NCI-H69 (cell line): ENCODE results near the gene CHRM3.
A peak's percentile ranks its signal among the peaks of the same experiment; 100 is the strongest.
"Not testable (repeated sequence)": the region's sequence is repeated elsewhere in the genome, so short reads cannot be mapped to it uniquely, and the experiment has no call there.

ENCODE experiments used
- DNase-seq: peaks from one replicate; lab custom pipeline; 2025; lab: John Stamatoyannopoulos, UW

Gene CHRM3

DNA sequence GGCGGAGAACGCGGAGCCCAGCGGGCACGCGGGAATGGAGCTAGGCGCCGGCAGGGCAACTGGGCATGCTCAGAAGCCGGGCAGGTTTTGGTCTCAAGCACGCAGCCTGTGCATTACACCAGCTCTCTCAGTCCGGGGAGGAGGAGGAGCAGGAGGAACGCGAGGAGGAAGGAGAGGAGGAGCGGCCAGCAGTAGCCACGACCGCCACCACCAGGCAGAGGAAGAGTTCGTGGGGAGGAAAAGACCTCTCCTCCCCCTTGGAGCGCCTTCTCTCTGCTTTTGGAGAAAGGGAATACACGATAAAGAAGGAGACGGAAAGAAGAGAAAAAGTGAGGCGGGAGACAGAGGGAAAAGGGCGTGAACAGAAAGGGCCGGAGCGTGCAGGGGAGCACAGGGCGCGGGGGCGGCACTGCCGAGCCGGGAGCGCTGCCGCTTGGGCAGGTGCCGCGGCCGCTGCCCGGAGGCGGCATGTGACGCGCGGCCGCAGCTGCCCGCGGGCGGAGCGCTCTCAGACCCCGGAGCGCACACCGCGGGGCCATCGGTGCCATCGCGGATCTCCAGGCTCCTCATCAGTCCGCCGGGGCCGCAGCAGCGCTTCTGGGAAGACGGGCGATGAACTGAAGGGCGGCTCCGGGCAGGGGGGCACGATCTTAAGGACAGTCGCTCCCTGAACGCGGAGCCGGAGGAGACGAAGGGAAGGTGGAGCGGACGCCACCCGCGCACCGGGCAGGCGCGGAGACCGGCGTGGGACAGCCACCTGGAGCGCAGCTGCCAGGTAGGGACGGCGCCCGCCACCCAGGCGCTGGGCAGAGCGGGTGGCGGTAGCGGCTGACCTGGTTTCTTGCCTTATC lies at the start of gene CHRM3:
Gene CHRM3, plus strand, starts transcription at position 116 of the 851 bp plus-strand sequence. CDS start 520,884 bp downstream, outside the sequence.
- peak; percentile 72 for DNase-seq

GRCh38 chr1:239337799-239338430 lies 48.5 kb upstream of the CHRM3 start:
- DNase-seq: no peak

DNA sequence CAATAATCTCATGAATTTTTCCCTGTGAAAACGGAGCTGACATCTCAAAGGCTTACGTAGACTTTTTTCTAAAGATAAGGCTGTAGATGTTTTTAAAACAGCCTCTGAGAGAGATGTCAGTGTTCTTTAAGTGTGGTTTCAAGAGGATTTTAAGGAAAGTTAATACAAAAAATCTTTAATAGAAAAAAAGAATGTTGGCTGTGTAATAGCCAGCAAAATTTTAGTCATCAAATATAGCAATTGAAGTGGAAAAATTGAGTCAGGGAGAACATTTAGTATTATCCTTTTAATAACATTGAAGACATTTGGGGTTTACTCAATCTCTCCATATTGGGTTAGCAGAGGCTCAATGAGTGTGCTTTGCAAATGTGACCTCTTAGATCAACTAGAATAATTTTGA lies 38.6 kb upstream of the CHRM3 start:
- DNase-seq: no peak

GRCh38 chr1:239348635-239349353 lies 37.6 kb upstream of the CHRM3 start:
- no peak for DNase-seq

DNA sequence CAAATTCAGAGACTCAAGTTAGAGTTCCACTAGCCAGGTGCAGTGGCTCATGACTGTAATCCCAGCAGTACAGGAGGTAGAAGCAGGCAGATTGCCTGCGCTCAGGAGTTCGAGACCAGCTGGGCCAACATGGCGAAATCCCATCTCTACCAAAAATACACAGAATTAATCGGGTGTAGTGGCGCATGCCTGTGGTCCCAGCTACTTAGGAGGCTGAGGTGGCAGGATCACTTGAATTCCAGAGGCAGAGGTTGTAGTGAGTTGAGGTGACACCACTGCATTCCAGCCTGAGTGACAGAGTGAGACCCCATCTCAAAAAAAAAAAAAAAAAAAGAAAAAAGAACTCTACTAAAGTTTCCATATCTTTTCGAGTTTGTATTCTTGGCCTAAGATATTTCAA lies 36.7 kb upstream of the CHRM3 start:
- DNase-seq: no peak

DNA sequence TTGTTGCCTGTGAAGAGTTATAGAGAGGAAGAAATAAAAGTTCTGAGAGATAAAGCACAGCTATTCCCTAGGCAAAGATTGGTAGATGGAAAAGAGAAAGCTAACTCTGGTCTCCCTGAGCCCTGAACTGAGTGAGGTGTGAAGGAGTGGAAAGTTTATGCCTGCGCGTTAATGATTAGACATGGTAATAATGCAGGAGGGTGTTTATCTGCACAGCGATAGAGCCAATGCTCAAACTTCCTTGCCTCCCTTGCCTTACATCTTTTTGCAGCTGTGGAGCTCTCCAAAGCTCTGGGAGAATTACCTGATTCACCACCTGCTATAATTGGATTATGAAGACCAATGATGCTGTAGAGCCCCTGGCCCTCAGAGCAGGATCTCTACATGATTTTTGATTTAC lies 32.8 kb upstream of the CHRM3 start:
- no peak for DNase-seq

GRCh38 chr1:239354231-239354630 lies 32.1 kb upstream of the CHRM3 start:
- no peak for DNase-seq

DNA sequence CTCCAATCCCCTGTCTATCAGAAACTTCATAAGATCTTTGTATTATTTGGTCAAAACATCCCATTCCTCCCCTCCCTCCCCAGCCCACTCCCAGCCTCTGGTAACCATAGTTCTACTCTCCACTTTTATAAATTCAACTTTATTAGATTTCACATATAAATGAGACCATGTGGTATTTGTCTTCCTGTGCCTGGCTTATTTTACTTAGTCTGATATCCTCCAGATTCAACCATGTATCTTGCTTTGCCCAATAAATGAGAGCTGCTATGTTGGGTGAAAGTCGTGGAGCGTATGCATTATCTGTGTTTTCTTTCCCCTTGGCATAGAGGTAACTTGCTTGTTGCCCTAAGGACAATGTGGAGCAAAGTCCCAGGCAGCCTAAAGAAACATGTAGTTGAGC lies 28.5 kb upstream of the CHRM3 start:
- no peak for DNase-seq

DNA sequence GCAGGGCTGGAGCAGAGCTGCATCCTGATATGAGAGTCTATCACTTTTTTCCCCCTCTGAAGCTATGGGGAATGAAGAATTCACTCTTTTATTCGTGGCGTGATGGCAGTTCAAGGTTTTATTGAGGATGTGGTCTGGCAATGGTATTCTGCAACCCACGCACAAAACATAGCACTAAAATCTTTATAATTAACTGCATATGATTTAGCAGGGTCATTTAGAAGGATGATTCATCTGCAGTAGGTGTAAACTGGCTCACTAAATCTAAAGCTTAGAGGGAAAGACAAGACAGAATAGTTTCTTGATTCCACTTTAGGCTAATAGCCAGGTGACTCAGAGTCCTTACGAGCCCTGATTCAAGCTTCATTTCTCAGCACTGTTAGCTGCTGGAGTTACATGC lies 25.0 kb upstream of the CHRM3 start:
- DNase-seq: no peak

DNA sequence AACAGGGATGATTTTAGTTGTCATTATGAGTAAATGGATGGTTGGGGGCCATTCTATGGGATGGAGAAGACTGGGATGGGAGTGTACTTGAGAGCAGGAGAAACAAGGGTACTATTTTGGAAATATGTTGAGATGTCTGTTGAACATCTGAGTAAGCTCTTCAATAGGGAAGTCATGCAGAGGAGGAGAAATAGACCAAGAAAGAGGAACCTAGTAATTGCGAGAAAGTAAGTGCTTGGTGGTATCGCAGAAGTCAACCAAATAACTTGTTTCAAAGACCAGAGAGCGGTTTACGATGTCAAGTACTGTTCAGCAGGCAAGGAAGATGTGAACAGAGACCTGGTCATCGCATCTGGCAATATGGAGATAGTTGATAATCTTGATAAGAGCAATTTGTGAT lies 22.4 kb upstream of the CHRM3 start:
- no peak for DNase-seq

GRCh38 chr1:239367196-239367810 lies 19.1 kb upstream of the CHRM3 start:
- no peak for DNase-seq

- no peak for DNase-seq
Observed at GRCh38 chr1:239368436-239369109, 17.8 kb upstream of the CHRM3 start.

DNA sequence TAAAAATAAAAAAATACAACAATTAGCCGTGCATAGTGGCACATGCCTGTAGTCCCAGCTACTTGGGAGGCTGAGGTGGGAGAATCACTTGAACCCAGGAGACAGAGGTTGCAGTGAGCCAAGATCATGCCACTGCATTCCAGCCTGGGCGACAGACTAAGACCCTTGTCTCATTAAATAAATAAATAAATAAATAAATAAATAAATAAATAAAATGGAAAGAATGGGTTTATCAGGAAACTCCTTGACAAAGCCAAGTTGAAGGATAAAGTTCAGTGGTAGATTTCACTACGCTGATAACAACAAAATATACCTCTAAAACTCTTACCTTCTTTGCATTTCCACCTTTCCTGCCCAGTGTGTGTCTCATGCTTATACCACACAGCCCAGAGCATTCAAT lies 15.5 kb upstream of the CHRM3 start:
- DNase-seq: not testable (repeated sequence)

GRCh38 chr1:239382666-239383065 lies 3.7 kb upstream of the CHRM3 start:
- no peak for DNase-seq

GRCh38 chr1:239383714-239384113 lies 2.7 kb upstream of the CHRM3 start:
- DNase-seq: no peak

GRCh38 chr1:239387304-239388158 lies 1.2 kb downstream of the CHRM3 start:
- peak; percentile 23 for DNase-seq

- DNase-seq: no peak
Observed at GRCh38 chr1:239388159-239388485, 1.8 kb downstream of the CHRM3 start.

- DNase-seq: no peak
Observed at GRCh38 chr1:239388578-239388977, 2.2 kb downstream of the CHRM3 start.

DNA sequence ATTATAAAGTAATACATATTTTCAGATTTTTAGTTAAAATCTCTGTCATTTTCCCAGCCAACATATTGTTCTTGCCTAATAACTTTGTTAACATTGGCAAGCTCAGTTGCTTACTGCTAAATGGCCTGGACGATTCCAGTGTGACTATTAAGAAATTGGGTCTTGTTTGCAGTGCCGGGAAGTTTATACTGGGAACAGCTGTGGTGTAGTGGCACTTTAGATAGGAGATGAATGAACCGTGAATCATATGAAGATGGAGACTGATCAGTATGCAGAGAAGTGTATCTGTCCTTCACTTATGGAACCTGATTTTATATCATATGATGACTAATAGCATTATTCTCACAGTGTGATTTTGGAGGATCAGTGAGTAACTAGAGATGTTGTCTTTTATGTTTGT lies 3.3 kb downstream of the CHRM3 start:
- DNase-seq: no peak

- no peak for DNase-seq
Observed at GRCh38 chr1:239392271-239392670, 5.9 kb downstream of the CHRM3 start.

DNA sequence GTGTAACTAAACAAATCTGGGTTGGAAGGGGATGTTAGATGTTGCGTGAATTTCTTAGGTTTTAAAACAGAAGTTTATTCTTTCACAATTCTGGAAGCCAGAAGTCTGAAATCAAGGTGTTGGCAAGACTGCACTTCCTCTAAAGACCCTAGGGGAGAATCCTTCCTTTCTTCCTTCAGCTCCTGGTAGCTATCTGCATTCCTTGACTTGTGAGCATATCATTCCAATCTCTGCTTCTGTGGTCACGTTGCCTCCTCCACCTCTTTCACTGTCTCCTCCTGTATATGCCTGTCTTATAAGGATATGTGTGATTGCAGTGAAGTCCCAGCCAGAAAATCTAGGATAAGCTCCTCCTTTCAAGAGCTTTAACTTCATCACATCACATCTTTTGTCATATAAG lies 7.7 kb downstream of the CHRM3 start:
- no peak for DNase-seq
